Ishikawa (cell line): ENCODE results near the gene PPM1L.

Experiments used
- CEBPB ChIP-seq: IDR thresholded peaks from 2 replicates; pipeline ENCODE4 v1.6.1; 2012
- EP300 ChIP-seq: IDR thresholded peaks from 2 replicates; pipeline ENCODE4 v1.6.1; 2012; ENCODE audit warnings: borderline replicate concordance
- FOXM1 ChIP-seq: IDR thresholded peaks from 2 replicates; pipeline ENCODE4 v1.6.1; 2012; ENCODE audit warnings: low read depth, borderline replicate concordance
- RAD21 ChIP-seq: IDR thresholded peaks from 2 replicates; pipeline ENCODE4 v1.6.1; 2012; ENCODE audit warnings: low read depth
- REST ChIP-seq: IDR thresholded peaks from 2 replicates; pipeline ENCODE4 v1.6.1; 2012; ENCODE audit warnings: low read depth, mild to moderate bottlenecking
- TAF1 ChIP-seq: IDR thresholded peaks from 2 replicates; pipeline ENCODE4 v1.6.1; 2012; ENCODE audit warnings: low read depth, mild to moderate bottlenecking
- TEAD4 ChIP-seq: IDR thresholded peaks from 2 replicates; pipeline ENCODE4 v1.6.1; 2012
- USF1 ChIP-seq: IDR thresholded peaks from 2 replicates; pipeline ENCODE4 v1.6.1; 2012
- YY1 ChIP-seq: IDR thresholded peaks from 2 replicates; pipeline ENCODE4 v1.6.1; 2012; ENCODE audit warnings: low read depth
- TF ChIP-seq, protein P1 (sequence below): IDR thresholded peaks from 2 replicates; pipeline ENCODE4 v1.6.1; 2012

GRCh38 chr3:160828880-160829279, 72.8 kb downstream of the PPM1L start:
- TF ChIP-seq, protein P1, sequence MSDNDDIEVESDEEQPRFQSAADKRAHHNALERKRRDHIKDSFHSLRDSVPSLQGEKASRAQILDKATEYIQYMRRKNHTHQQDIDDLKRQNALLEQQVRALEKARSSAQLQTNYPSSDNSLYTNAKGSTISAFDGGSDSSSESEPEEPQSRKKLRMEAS = no peak
- TF ChIP-seq TAF1 (no peak), USF1 (no peak), EP300 (no peak), YY1 (no peak), TEAD4 (no peak), RAD21 (no peak), REST (no peak), CEBPB (no peak), FOXM1 (no peak)
